H1 (cell line): ENCODE data around the gene LRRC72. TPM values are rescaled to one million over a fixed set of nuclear protein-coding genes. Genes with fewer than 3 reads are reported as not detected.

Source experiments
- CTBP2 ChIP-seq: IDR thresholded peaks from 2 replicates; pipeline ENCODE4 v1.7.0; 2011; ENCODE audit warnings: borderline replicate concordance, mild to moderate bottlenecking, moderate library complexity, mixed read lengths, low read length; ENCODE audit not compliant: insufficient read depth, insufficient read length
- GABPA ChIP-seq: IDR thresholded peaks from 2 replicates; pipeline ENCODE4 v1.6.1; 2011; ENCODE audit warnings: mild to moderate bottlenecking, low read length, moderate library complexity, borderline replicate concordance; ENCODE audit not compliant: insufficient read depth
- HDAC2 ChIP-seq, 2 experiments: fragments of 300-600 bp in 1 of 2; sonication (generic) in 1 of 2; IDR thresholded peaks; 2 replicates each; pipeline ENCODE4 v1.6.1; 2011 to 2012; ENCODE audit warnings: low read depth in 2 of 2, low read length in 2 of 2, mild to moderate bottlenecking in 2 of 2, moderate library complexity in 2 of 2, borderline replicate concordance in 1 of 2, inconsistent platforms in 1 of 2
- KDM1A ChIP-seq: fragments of 200-600, 300-600 bp; sonication (generic); IDR thresholded peaks from 2 replicates; pipeline ENCODE4 v1.7.1; 2016; ENCODE audit warnings: mild to moderate bottlenecking, low read length, borderline replicate concordance
- KDM5A ChIP-seq: fragments of 200-600 bp; IDR thresholded peaks from 2 replicates; pipeline ENCODE4 v1.7.1; 2012; ENCODE audit warnings: mild to moderate bottlenecking, low read length, inconsistent platforms, mixed read lengths
- RFX5 ChIP-seq: IDR thresholded peaks from 2 replicates; pipeline ENCODE4 v1.6.1; 2011; ENCODE audit warnings: low read depth, low read length, improper control_type of control experiment, borderline replicate concordance
- RXRA ChIP-seq: IDR thresholded peaks from 2 replicates; pipeline ENCODE4 v1.6.1; 2011; ENCODE audit warnings: low read depth, mild to moderate bottlenecking, low read length, moderate library complexity; ENCODE audit not compliant: insufficient read depth
- TBP ChIP-seq: IDR thresholded peaks from 2 replicates; pipeline ENCODE4 v1.6.1; 2011; ENCODE audit warnings: low read depth, low read length, improper control_type of control experiment
- polyA plus RNA-seq, 7 experiments: library from polyadenylated mRNA; depleted of rRNA in 3 of 7; stranded (reverse) in 5 of 7; unstranded in 2 of 7; fragments of >200 nt in 5 of 7; fragments of 200-250 nt in 2 of 7; gene quantifications; 1 replicate in 5 of 7; 2 replicates in 1 of 7; 4 replicates in 1 of 7; pipeline versions ENCODE4 v1.2.1 to v1.2.3, GENCODE V29; 2011 to 2013; ENCODE audit warnings: missing spikeins in 2 of 7, mixed read lengths in 2 of 7
- total RNA-seq: library from RNA; stranded (reverse); fragmentation: NEBNext Ultra II Directional; extraction: Animal tissue kit (Norgen Biotek cat#: 25700); gene quantifications from 2 replicates; pipeline ENCODE4 v1.2.1, GENCODE V29; 2021

The LRRC72 gene
- total and polyA plus RNA-seq, 2 of the 8 experiments (the other 6 are each of a cell fraction or from before 2014, with no cell fraction given): not detected

GRCh38 chr7:16494551-16494950 is 32.1 kb upstream of the LRRC72 start (continued):
- TF ChIP-seq GABPA (no peak), RXRA (no peak), TBP (no peak), RFX5 (no peak), CTBP2 (no peak), HDAC2 (IDR thresholded peaks at IDR 0.05; ENCODE audit: borderline replicate concordance in 1 of 2, low read depth in 2 of 2, low read length in 2 of 2) (no peak), KDM1A (no peak), KDM5A (no peak)
